Subcutaneous abdominal adipose tissue (tissue), 5 donors: ENCODE measurements around the gene ITM2C.

Source experiments
- H3K27ac ChIP-seq: one replicate; pipeline ENCODE4 v1.7.0; 2013; ENCODE audit warnings: low read depth, mild to moderate bottlenecking, inconsistent platforms, low read length, moderate library complexity
- H3K27me3 ChIP-seq, 5 donors: one replicate each; pipeline ENCODE4 v1.7.0; 2013; ENCODE audit warnings: low read length in 5 of 5, inconsistent platforms in 1 of 5; ENCODE audit not compliant: control insufficient read depth in 5 of 5, insufficient read depth in 4 of 5
- H3K36me3 ChIP-seq, 5 donors: one replicate each; pipeline ENCODE4 v1.7.0; 2013; ENCODE audit warnings: low read length in 5 of 5; ENCODE audit not compliant: control insufficient read depth in 5 of 5, insufficient read depth in 5 of 5
- H3K4me1 ChIP-seq, 5 donors: one replicate each; pipeline ENCODE4 v1.7.0; 2013; ENCODE audit warnings: low read length in 5 of 5, mild to moderate bottlenecking in 3 of 5, moderate library complexity in 1 of 5; ENCODE audit not compliant: control insufficient read depth in 5 of 5, insufficient read depth in 5 of 5
- H3K4me3 ChIP-seq, 5 donors: one replicate each; pipeline ENCODE4 v1.7.0; 2013; ENCODE audit warnings: low read length in 5 of 5, low read depth in 1 of 5
- H3K9ac ChIP-seq, 5 donors: one replicate each; pipeline ENCODE4 v1.7.0; 2013; ENCODE audit warnings: low read length in 5 of 5, mild to moderate bottlenecking in 4 of 5, moderate library complexity in 3 of 5
- H3K9me3 ChIP-seq, 5 donors: one replicate each; pipeline ENCODE4 v1.7.0; 2013; ENCODE audit warnings: low read length in 5 of 5; ENCODE audit not compliant: control insufficient read depth in 5 of 5
- donor health status: healthy.
- donor health status: healthy.
- donor health status: healthy.
- donor health status: healthy.
- donor health status: healthy.

ITM2C gene

GRCh38 chr2:230922951-230923717 is 58.4 kb downstream of the ITM2C start:
- H3K9me3 ChIP-seq = no peaks in the 10 kb centered on the region
- H3K9ac ChIP-seq = no peak overlapping the region
- H3K27me3 ChIP-seq = peaks cover 0 to 12% (median 10%) of the 10 kb centered on the region in 5 donors
- no peak overlapping the region for H3K4me3 ChIP-seq
- H3K27ac ChIP-seq = no peak overlapping the region
- no peaks in the 10 kb centered on the region for H3K36me3 ChIP-seq
- H3K4me1 ChIP-seq = peaks cover 0 to 4% (median 0%) of the 10 kb centered on the region in 5 donors

- H3K9me3 ChIP-seq = no peaks in the 10 kb centered on the region
Observed at GRCh38 chr2:230924092-230924469, 59.3 kb downstream of the ITM2C start.

DNA sequence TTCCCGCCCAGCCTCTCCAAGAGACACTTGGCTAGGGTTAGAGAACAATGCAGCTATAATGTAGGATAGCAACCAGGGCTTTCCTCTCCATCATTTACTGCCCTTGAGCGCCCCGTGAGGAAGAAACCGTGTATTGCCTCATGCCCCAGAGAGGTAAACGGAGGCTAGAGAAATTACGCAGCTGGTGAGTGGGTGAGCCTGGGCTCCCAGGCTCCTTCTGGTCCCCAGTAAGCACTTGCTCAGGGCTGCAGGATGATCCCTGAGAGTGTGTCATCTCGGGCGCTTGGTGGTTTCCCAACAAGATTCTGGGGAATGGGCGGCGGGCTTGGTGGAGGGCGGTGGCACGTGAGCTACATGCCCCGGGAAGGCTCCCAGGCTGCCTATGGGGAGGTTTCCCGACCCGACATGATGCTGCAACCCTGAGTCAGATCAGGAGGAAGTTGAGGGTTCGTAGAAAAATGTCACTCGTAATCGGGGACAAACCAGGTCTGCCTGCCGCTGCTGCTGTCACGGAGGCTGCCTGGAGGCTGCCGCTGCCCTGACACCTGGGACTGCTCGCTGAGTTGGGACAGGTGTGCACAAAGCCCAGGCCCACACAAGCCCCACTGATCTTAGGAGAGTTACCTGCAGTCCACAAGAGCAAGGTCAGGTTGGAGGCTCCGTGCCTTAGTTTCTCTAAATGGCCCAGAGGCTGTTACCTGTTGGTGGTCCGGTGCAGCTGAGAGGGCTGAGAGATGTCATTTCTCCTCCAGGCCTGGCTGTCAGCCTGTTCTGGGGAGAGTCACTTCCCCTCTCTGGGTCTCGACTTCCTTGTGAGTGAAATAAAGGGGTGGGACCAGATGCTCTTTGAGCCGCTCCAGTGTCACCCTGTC is 60.0 kb downstream of the ITM2C start, which contains the start of gene GPR55:
Gene GPR55 (minus strand): TSS at position 773 of the 872 bp plus-strand sequence. CDS start 14,280 bp downstream, outside the sequence.
- no peak within 1 kb of the TSS for H3K4me3 ChIP-seq
- H3K9ac ChIP-seq = no peak within 1 kb of the TSS
- peaks cover 0 to 4% (median 0%) of the 10 kb centered on the region in 5 donors for H3K4me1 ChIP-seq
- H3K9me3 ChIP-seq = no peaks in the 10 kb centered on the region
- no peak within 1 kb of the TSS for H3K27ac ChIP-seq
- peaks cover 0 to 12% (median 10%) of the 10 kb centered on the region in 5 donors for H3K27me3 ChIP-seq
- H3K36me3 ChIP-seq = no peaks in the 10 kb centered on the region

More at GRCh38 chr2:230924092-230924469, 59.3 kb downstream of the ITM2C start:
- no peak overlapping the region for H3K9ac ChIP-seq
- H3K4me1 ChIP-seq = peaks cover 0 to 4% (median 0%) of the 10 kb centered on the region in 5 donors
- no peak overlapping the region for H3K27ac ChIP-seq
- no peak overlapping the region for H3K4me3 ChIP-seq
- H3K27me3 ChIP-seq = peaks cover 0 to 12% (median 10%) of the 10 kb centered on the region in 5 donors
- no peaks in the 10 kb centered on the region for H3K36me3 ChIP-seq

DNA sequence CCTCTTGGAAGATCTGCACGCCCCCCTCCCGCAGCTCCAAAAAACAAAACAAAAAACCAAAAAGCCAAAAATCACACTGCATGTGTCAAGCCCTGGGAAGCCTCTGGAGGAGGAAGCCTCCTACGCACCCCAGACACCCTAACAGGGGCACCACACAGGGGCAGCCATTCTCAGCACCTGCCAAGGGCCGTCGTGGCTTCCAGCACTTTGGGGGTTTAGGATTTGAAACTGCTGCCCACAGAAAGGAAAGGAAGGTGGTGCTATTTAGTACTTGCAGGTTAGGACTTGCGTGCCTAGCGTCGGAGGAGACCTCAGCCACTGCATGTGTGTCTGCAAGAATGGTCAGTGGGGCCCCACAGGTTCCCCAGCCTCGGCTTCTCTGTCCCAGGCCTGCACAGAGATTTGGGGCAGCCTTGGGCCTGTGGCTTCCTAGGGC is 60.7 kb downstream of the ITM2C start:
- H3K27me3 ChIP-seq = peaks cover 0 to 12% (median 10%) of the 10 kb centered on the region in 5 donors
- no peak overlapping the region for H3K9ac ChIP-seq
- no peaks in the 10 kb centered on the region for H3K9me3 ChIP-seq
- no peak overlapping the region for H3K4me3 ChIP-seq
- H3K4me1 ChIP-seq = peaks cover 0 to 4% (median 0%) of the 10 kb centered on the region in 5 donors
- H3K36me3 ChIP-seq = no peaks in the 10 kb centered on the region
- H3K27ac ChIP-seq = no peak overlapping the region

- Histone ChIP-seq H3K4me1 (peaks cover 0 to 4% (median 0%) of the 10 kb centered on the region in 5 donors), H3K36me3 (no peaks in the 10 kb centered on the region), H3K9ac (no peak overlapping the region), H3K4me3 (no peak overlapping the region), H3K27ac (no peak overlapping the region), H3K9me3 (no peaks in the 10 kb centered on the region), H3K27me3 (peaks cover 0 to 12% (median 10%) of the 10 kb centered on the region in 5 donors)
Observed at GRCh38 chr2:230925879-230926765, 61.4 kb downstream of the ITM2C start.

DNA sequence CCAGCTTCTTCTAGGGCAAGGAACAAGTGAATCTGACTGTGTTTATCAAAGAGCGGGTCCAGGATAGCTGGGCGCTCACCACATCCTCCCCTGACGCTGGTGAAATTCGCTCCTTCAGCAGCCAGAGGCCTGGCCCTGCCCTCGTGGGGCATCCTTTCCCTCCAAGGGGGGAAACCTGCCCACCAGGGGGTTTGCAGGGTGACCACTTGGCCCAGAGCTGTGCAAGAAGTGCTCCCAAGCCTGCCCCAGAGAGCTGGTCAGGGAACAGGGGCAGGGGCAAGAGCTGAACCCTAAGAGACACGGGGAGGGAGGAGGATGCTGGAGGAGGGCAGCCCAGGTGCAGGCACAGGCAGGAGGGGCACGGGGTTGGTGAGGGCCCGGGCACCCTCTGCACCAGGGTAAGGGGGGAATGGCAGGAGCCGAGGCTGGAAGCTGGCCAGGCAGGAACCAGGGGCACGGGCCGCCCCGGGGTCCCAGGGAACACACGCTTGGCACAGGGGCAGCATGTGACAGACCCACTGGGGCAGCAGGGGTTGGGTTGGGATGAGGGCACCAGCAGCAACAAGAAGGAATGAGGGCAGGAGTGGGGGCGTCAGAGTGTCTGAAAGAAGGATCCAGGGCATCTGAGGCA is 63.1 kb downstream of the ITM2C start:
- Histone ChIP-seq H3K4me1 (peaks cover 3 to 9% (median 5%) of the 10 kb centered on the region in 5 donors), H3K27me3 (peaks cover 0 to 10% (median 6%) of the 10 kb centered on the region in 5 donors), H3K9ac (no peak overlapping the region), H3K36me3 (no peaks in the 10 kb centered on the region), H3K4me3 (no peak overlapping the region), H3K9me3 (no peaks in the 10 kb centered on the region), H3K27ac (no peak overlapping the region)
